K562 (cell line): ENCODE results near the gene DSG2.

Source experiments
- CHD2 ChIP-seq: IDR thresholded peaks from 2 replicates; pipeline ENCODE4 v1.6.1; 2011; ENCODE audit warnings: low read depth, low read length
- CTCF ChIP-seq, 3 experiments: IDR thresholded peaks in 2 of 3; conservative IDR thresholded peaks in 1 of 3; 2 replicates each; pipeline ENCODE4 v1.5.1; 2011 to 2012; ENCODE audit warnings: low read length in 3 of 3, mild to moderate bottlenecking in 3 of 3, control low read depth in 2 of 3, improper control_type of control experiment in 1 of 3, inconsistent platforms in 1 of 3, low read depth in 1 of 3, mixed read lengths in 1 of 3, moderate library complexity in 1 of 3; ENCODE audit not compliant: insufficient read depth in 2 of 3
- ELF1 ChIP-seq: fragments of 200-800 bp; sonication (Bioruptor generic); IDR thresholded peaks from 2 replicates; pipeline ENCODE4 v1.6.1; 2016; ENCODE audit warnings: missing genetic modification characterization, missing compliant biosample characterization
- JUND ChIP-seq, 2 experiments: IDR thresholded peaks; 2 replicates in 1 of 2; 3 replicates in 1 of 2; pipeline ENCODE4 v1.6.1; 2011; ENCODE audit warnings: borderline replicate concordance in 2 of 2, low read depth in 2 of 2, low read length in 2 of 2, improper control_type of control experiment in 1 of 2, missing biosample characterization in 1 of 2, missing genetic modification characterization in 1 of 2, missing genetic modification reagents in 1 of 2
- LEF1 ChIP-seq: fragments of 450-650 bp; IDR thresholded peaks from 2 replicates; pipeline ENCODE4 v1.6.1; 2016; ENCODE audit warnings: mild to moderate bottlenecking
- MXI1 ChIP-seq: IDR thresholded peaks from 2 replicates; pipeline ENCODE4 v1.6.1; 2011; ENCODE audit warnings: low read depth, mild to moderate bottlenecking, improper control_type of control experiment, low read length
- POU5F1 ChIP-seq: fragments of 150-350 bp; IDR thresholded peaks from 2 replicates; pipeline ENCODE4 v1.6.1; 2014; ENCODE audit warnings: borderline replicate concordance, low read length, low read depth, mild to moderate bottlenecking; ENCODE audit not compliant: partially characterized antibody
- ZNF224 ChIP-seq: sonication (generic); formaldehyde crosslinking; IDR thresholded peaks from 2 replicates; pipeline ENCODE4 v1.8.0; 2022; ENCODE audit warnings: mild to moderate bottlenecking, missing genetic modification reagents
- ZNF644 ChIP-seq: fragments of 200-800 bp; sonication (Bioruptor generic); IDR thresholded peaks from 2 replicates; pipeline ENCODE4 v1.6.1; 2016; ENCODE audit warnings: low read depth, missing genetic modification characterization, missing compliant biosample characterization
- ZNF780A ChIP-seq: fragments of 250-450 bp; sonication (Bioruptor Pico); IDR thresholded peaks from 2 replicates; pipeline ENCODE4 v1.5.0; 2021; ENCODE audit warnings: mild to moderate bottlenecking

- TF ChIP-seq CTCF (IDR thresholded peaks at IDR 0.05 in 2 of 3, conservative IDR thresholded peaks at IDR 0.05 in 1 of 3; ENCODE audit: insufficient read depth in 2 of 3, low read depth in 1 of 3, low read length in 3 of 3) (peak; percentile 51 to 92 (median 75); a peak in 5 of 6 replicates), ZNF224 (CRISPR knock-in tag) (no peak), ELF1 (tag) (no peak), ZNF644 (tag) (no peak), MXI1 (no peak), LEF1 (no peak), JUND (IDR thresholded peaks at IDR 0.05; ENCODE audit: borderline replicate concordance, low read depth, low read length) (no peak), JUND (tag; IDR thresholded peaks at IDR 0.05; ENCODE audit: borderline replicate concordance, low read depth, low read length) (no peak), ZNF780A (CRISPR knock-in tag) (no peak), CHD2 (no peak), POU5F1 (no peak)
Observed at GRCh38 chr18:31555971-31556747, 58.2 kb downstream of the DSG2 start.
